Upper lobe of right lung (tissue), 1 donor: ENCODE measurements around the gene EID2B. TPM values are rescaled to one million over a fixed set of nuclear protein-coding genes. Genes with fewer than 3 reads are reported as not detected.

ENCODE experiments used
- ATAC-seq: fragments of 200-7000 bp; cut with Tn5 transposase; one replicate; pipeline ENCODE4 v1.9.1; 2020; ENCODE audit warnings: mild to moderate bottlenecking, moderate library complexity
- DNase-seq: peaks from one replicate; pipeline ENCODE4 v3.0.0-alpha.2; 2020
- H3K27ac ChIP-seq: fragments of 200-600 bp; one replicate; pipeline ENCODE4 v1.8.0; 2022
- H3K27me3 ChIP-seq: fragments of 200-600 bp; one replicate; pipeline ENCODE4 v1.8.0; 2022; ENCODE audit warnings: mild to moderate bottlenecking
- H3K36me3 ChIP-seq: fragments of 200-600 bp; one replicate; pipeline ENCODE4 v1.8.0; 2022
- H3K4me1 ChIP-seq: fragments of 200-600 bp; one replicate; pipeline ENCODE4 v1.8.0; 2022
- H3K4me3 ChIP-seq: fragments of 200-600 bp; one replicate; pipeline ENCODE4 v1.8.0; 2022; ENCODE audit warnings: mild to moderate bottlenecking
- H3K9me3 ChIP-seq: fragments of 200-600 bp; one replicate; pipeline ENCODE4 v1.8.0; 2022
- CTCF ChIP-seq: fragments of 200-600 bp; IDR thresholded peaks from one replicate; pipeline ENCODE4 v1.8.0; 2022; ENCODE audit warnings: antibody characterized with exemption
- intact Hi-C: fragments of 100-400 bp; cut with DNase I; formaldehyde crosslinking; loops from one replicate; pipeline ENCODE4 v1.11.0; 2022
- total RNA-seq: library from RNA; stranded (reverse); fragmentation: NEBNext Ultra II Directional; extraction: Animal tissue kit (Norgen Biotek cat#: 25700); gene quantifications from one replicate; pipeline ENCODE4 v1.2.1, GENCODE V29; 2021
- donor health status: DM: no; HTN: yes; CAD: no; lungs with severe emphysema.

Gene EID2B
- total RNA-seq, 1 donor from 2014 or later = 2.4 TPM

- DNase-seq (no peak), ATAC-seq (no peak)
- Histone ChIP-seq H3K4me3 (peak overlapping the region; percentile 40), H3K4me1 (no peaks in the 10 kb centered on the region), H3K9me3 (no peaks in the 10 kb centered on the region), H3K27ac (no peak overlapping the region), H3K36me3 (no peaks in the 10 kb centered on the region), H3K27me3 (peaks cover 61% of the 10 kb centered on the region)
- TF ChIP-seq CTCF = no peak
- intact Hi-C loops = no loop called here
Observed at GRCh38 chr19:39506598-39506943, 26.1 kb downstream of the EID2B start.

- DNase-seq (peak; percentile 83), ATAC-seq (peak; percentile 92)
- peak; percentile 66 for TF ChIP-seq CTCF
- no peaks in the 10 kb centered on the region for H3K36me3 ChIP-seq
- peaks cover 13% of the 10 kb centered on the region for H3K4me1 ChIP-seq
- H3K27ac ChIP-seq = no peak overlapping the region
- intact Hi-C loops = no loop called here
- H3K27me3 ChIP-seq = peaks cover 83% of the 10 kb centered on the region
- H3K4me3 ChIP-seq = no peak overlapping the region
- H3K9me3 ChIP-seq = no peaks in the 10 kb centered on the region
Observed at GRCh38 chr19:39502640-39503417, 29.8 kb downstream of the EID2B start.

GRCh38 chr19:39501340-39501739 is 31.3 kb downstream of the EID2B start:
- DNase-seq (no peak), ATAC-seq (no peak)
- TF ChIP-seq CTCF = no peak
- no peaks in the 10 kb centered on the region for H3K9me3 ChIP-seq
- intact Hi-C loops = no loop called here
- H3K4me1 ChIP-seq = peaks cover 16% of the 10 kb centered on the region
- H3K4me3 ChIP-seq = no peak overlapping the region
- H3K36me3 ChIP-seq = no peaks in the 10 kb centered on the region
- peaks cover 85% of the 10 kb centered on the region for H3K27me3 ChIP-seq
- H3K27ac ChIP-seq = no peak overlapping the region

GRCh38 chr19:39500543-39500942 is 32.1 kb downstream of the EID2B start:
- Histone ChIP-seq H3K27ac (no peak overlapping the region), H3K4me1 (peaks cover 16% of the 10 kb centered on the region), H3K4me3 (no peak overlapping the region), H3K36me3 (no peaks in the 10 kb centered on the region), H3K27me3 (peaks cover 81% of the 10 kb centered on the region), H3K9me3 (no peaks in the 10 kb centered on the region)
- intact Hi-C loops = no loop called here
- TF ChIP-seq CTCF = no peak
- DNase-seq (no peak), ATAC-seq (no peak)

GRCh38 chr19:39499932-39500331 is 32.7 kb downstream of the EID2B start:
- Histone ChIP-seq H3K4me3 (no peak overlapping the region), H3K9me3 (no peaks in the 10 kb centered on the region), H3K4me1 (peaks cover 16% of the 10 kb centered on the region), H3K36me3 (no peaks in the 10 kb centered on the region), H3K27ac (no peak overlapping the region), H3K27me3 (peaks cover 74% of the 10 kb centered on the region)
- intact Hi-C loops = no loop called here
- no peak for ATAC-seq
- TF ChIP-seq CTCF = no peak
- DNase-seq = no peak
